Progenitor cell of endocrine pancreas (in vitro differentiated cells): ENCODE measurements around the gene ZNF407. TPM values are rescaled to one million over a fixed set of nuclear protein-coding genes. Genes with fewer than 3 reads are reported as not detected.

Source experiments
- DNase-seq: peaks from one replicate; pipeline ENCODE4 v3.0.0; 2021; ENCODE audit warnings: low spot score; ENCODE audit not compliant: unreplicated experiment
- H3K27ac Mint-ChIP-seq: 2 replicates; pipeline ENCODE4 v1.8.0; 2021; ENCODE audit warnings: mild to moderate bottlenecking, moderate library complexity, mixed read lengths
- H3K27me3 Mint-ChIP-seq: 2 replicates; pipeline ENCODE4 v1.8.0; 2021; ENCODE audit warnings: mixed read lengths
- H3K36me3 Mint-ChIP-seq: 2 replicates; pipeline ENCODE4 v1.8.0; 2022; ENCODE audit warnings: mixed read lengths; ENCODE audit not compliant: insufficient read depth
- H3K4me1 Mint-ChIP-seq: 2 replicates; pipeline ENCODE4 v1.8.0; 2021; ENCODE audit warnings: low read depth, mixed read lengths
- H3K4me3 Mint-ChIP-seq: 2 replicates; pipeline ENCODE4 v1.8.0; 2021; ENCODE audit warnings: low read depth, mild to moderate bottlenecking, moderate library complexity, mixed read lengths
- H3K9me3 Mint-ChIP-seq: 2 replicates; pipeline ENCODE4 v1.8.0; 2021; ENCODE audit warnings: low read depth, mixed read lengths
- total RNA-seq: library from RNA; stranded (reverse); gene quantifications from 2 replicates; pipeline ENCODE4 v1.2.1, GENCODE V29; 2021
- TF ChIP-seq, protein P1 (sequence below): fragments of 200-600 bp; sonication (generic); IDR thresholded peaks from one replicate; pipeline ENCODE4 v1.5.0; 2021; ENCODE audit warnings: antibody characterized with exemption, mild to moderate bottlenecking; ENCODE audit not compliant: unreplicated experiment

The ZNF407 gene
- total RNA-seq, 1 donor from 2014 or later: 18.1 TPM

DNA sequence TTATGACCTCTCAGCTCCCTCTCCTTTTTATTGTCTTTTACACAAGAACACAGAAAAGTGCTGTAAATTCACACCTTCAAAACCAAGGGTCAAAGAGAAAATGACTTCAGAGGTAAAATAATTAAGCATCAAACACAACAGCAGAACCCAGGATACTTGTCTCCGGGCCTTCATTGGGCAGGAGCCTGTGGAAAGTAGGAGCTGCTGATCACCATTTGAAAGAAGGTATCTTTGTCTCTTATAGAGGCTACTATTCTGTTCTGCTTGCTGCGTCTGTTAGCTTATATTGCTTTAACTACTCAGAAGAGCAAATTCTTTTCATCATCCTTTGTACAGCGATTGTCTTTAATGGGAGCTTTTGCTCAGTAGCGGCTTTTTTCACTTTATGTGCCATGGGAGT is 350.2 kb downstream of the ZNF407 start:
- Mint-ChIP-seq H3K4me1 (peaks cover 25% of the 10 kb centered on the region), H3K9me3 (no peaks in the 10 kb centered on the region), H3K36me3 (peaks cover under 1% of the 10 kb centered on the region), H3K27ac (no peak overlapping the region), H3K27me3 (no peaks in the 10 kb centered on the region), H3K4me3 (no peak overlapping the region)
- TF ChIP-seq, protein P1, sequence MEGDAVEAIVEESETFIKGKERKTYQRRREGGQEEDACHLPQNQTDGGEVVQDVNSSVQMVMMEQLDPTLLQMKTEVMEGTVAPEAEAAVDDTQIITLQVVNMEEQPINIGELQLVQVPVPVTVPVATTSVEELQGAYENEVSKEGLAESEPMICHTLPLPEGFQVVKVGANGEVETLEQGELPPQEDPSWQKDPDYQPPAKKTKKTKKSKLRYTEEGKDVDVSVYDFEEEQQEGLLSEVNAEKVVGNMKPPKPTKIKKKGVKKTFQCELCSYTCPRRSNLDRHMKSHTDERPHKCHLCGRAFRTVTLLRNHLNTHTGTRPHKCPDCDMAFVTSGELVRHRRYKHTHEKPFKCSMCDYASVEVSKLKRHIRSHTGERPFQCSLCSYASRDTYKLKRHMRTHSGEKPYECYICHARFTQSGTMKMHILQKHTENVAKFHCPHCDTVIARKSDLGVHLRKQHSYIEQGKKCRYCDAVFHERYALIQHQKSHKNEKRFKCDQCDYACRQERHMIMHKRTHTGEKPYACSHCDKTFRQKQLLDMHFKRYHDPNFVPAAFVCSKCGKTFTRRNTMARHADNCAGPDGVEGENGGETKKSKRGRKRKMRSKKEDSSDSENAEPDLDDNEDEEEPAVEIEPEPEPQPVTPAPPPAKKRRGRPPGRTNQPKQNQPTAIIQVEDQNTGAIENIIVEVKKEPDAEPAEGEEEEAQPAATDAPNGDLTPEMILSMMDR: no peak
- no peak for DNase-seq

DNA sequence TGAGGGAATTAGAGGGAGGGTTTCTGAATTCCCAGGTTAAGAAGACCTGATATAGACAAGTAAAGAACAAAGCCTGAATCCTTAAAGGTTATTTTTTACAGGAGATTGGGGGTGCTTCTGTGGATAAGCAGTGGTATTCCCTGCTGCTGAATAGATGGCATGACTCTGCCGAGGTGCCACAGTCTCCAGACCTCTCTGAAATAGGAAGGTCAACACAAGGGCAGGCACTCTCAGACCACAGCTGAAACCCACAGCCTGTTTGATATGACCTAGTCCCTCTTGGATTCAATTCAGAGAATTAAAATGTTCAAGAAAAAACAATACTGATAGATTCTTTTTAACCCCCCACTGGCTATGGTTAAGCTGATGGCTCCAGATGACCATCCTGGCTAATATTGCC is 351.9 kb downstream of the ZNF407 start:
- no peak overlapping the region for H3K27ac Mint-ChIP-seq
- no peak overlapping the region for H3K4me3 Mint-ChIP-seq
- peaks cover 22% of the 10 kb centered on the region for H3K4me1 Mint-ChIP-seq
- H3K9me3 Mint-ChIP-seq: no peaks in the 10 kb centered on the region
- H3K27me3 Mint-ChIP-seq: no peaks in the 10 kb centered on the region
- no peak for DNase-seq
- TF ChIP-seq, protein P1: no peak
- H3K36me3 Mint-ChIP-seq: peaks cover 2% of the 10 kb centered on the region

DNA sequence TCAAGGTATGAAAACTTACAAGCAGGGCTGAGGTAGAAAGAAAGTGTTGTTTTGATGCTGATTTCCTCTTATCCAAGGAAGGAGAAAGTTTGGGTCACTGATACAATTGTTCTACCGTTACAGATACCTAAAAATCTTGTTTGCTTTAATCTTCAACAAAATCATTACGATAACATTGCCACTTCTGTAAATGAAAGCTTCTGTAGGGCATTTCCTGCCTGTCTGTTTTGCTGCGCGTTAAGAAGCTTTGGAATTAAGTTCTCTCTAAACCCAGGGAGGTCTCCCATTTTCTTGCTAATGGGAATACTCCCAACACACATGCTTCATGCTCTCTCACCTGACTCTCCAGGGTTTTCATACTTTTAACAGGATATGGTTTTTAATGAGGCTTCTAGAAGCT is 352.8 kb downstream of the ZNF407 start:
- TF ChIP-seq, protein P1: no peak
- DNase-seq: no peak
- no peaks in the 10 kb centered on the region for H3K9me3 Mint-ChIP-seq
- H3K36me3 Mint-ChIP-seq: peaks cover 2% of the 10 kb centered on the region
- H3K27me3 Mint-ChIP-seq: no peaks in the 10 kb centered on the region
- no peak overlapping the region for H3K27ac Mint-ChIP-seq
- H3K4me3 Mint-ChIP-seq: no peak overlapping the region
- peaks cover 16% of the 10 kb centered on the region for H3K4me1 Mint-ChIP-seq

DNA sequence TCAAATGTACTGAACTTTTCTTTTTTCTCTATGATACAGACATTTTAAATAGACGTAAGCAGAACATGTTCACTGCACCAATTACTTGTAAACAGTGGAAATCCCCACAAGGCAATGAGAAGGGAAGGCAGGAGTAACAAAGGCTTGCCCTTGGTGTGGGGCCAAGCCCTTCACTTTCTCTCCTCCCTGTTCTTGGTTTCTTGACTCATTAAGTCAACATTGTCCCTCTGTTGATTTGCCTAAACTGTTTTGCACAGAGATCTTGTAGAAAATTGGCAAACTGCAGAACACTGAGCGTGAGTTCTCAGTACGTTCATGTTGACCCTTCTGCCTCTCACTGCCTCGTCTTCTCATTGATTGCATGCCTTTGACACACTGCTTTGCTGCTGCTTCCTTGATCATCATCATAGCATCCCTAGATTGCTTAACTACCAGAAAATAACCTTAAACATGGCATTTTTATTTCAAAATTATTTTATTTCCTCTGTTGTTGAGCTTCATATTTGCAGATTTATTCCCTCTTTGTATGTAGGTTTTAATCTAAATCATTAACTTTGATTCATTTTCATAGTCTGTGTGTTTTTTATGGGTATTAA is 353.6 kb downstream of the ZNF407 start:
- no peak overlapping the region for H3K27ac Mint-ChIP-seq
- H3K4me3 Mint-ChIP-seq: no peak overlapping the region
- H3K27me3 Mint-ChIP-seq: no peaks in the 10 kb centered on the region
- TF ChIP-seq, protein P1: no peak
- H3K4me1 Mint-ChIP-seq: peaks cover 13% of the 10 kb centered on the region
- H3K36me3 Mint-ChIP-seq: peaks cover 2% of the 10 kb centered on the region
- no peaks in the 10 kb centered on the region for H3K9me3 Mint-ChIP-seq
- DNase-seq: no peak

DNA sequence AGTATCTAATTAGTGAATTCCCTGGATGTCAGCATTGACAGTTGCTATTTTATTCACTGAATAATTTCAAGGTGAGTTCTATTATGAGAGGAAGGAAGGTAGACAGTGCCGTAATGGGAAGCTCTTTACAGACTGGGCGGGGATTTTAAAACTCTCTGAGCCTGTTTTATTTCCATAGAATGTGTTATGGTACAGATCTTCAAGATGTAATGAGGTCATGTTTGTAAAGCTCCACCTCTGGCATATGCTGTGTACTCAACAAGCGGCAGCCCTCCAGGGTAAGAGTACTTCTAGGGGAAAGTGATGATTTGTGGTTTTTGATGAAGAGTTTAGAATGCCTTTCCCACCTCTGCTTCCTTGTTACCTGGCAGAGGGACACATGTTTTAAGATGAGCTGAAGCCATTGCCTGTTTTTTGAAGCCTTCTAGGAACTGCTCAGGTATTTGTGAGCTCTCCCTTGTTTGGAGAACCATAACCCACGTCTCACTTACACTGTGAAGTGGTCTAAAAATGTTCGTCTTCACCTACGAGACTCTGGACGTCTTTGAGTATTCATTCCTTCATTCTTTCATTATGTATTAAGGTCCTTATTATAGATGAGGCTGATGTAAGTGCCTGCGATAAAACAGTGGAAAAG is 360.0 kb downstream of the ZNF407 start:
- no peaks in the 10 kb centered on the region for H3K4me1 Mint-ChIP-seq

More for the DNA sequence above, 360.0 kb downstream of the ZNF407 start:
- Mint-ChIP-seq H3K4me3 (no peak overlapping the region), H3K9me3 (no peaks in the 10 kb centered on the region), H3K36me3 (peaks cover 2% of the 10 kb centered on the region), H3K27ac (no peak overlapping the region), H3K27me3 (no peaks in the 10 kb centered on the region)
- TF ChIP-seq, protein P1: no peak
- no peak for DNase-seq
